Neural cell (in vitro differentiated cells): Measurements from ENCODE around the gene RSPRY1. TPM values are rescaled to one million over a fixed set of nuclear protein-coding genes. Genes with fewer than 3 reads are reported as not detected.

Experiments used
- H2AFZ ChIP-seq: fragments of 200-600, 300-800 bp; sonication (generic), shearing (Covaris generic); 2 replicates; pipeline ENCODE4 v1.6.0; 2014; ENCODE audit warnings: low read depth, mild to moderate bottlenecking, antibody characterized with exemption, low read length, moderate library complexity
- H3F3A ChIP-seq: fragments of 200-600 bp; shearing (Covaris generic); 2 replicates; pipeline ENCODE4 v1.6.1; 2016; ENCODE audit warnings: mild to moderate bottlenecking, moderate library complexity, mixed read lengths, antibody characterized with exemption, low read length; ENCODE audit not compliant: insufficient read depth, poor library complexity, severe bottlenecking
- H3K27ac ChIP-seq: fragments of 200-600, 300-800 bp; sonication (generic), shearing (Covaris generic); 2 replicates; pipeline ENCODE4 v1.5.1; 2014; ENCODE audit warnings: mild to moderate bottlenecking, low read length, moderate library complexity
- H3K27me3 ChIP-seq: fragments of 300-800, 200-600 bp; sonication (generic), shearing (Covaris generic); 2 replicates; pipeline ENCODE4 v1.6.0; 2014; ENCODE audit warnings: mild to moderate bottlenecking, low read depth, low read length, moderate library complexity; ENCODE audit not compliant: insufficient read depth
- H3K36me3 ChIP-seq: fragments of 300-800, 200-600 bp; sonication (generic), shearing (Covaris generic); 2 replicates; pipeline ENCODE4 v1.5.1; 2014; ENCODE audit warnings: mild to moderate bottlenecking, antibody characterized with exemption, low read length, moderate library complexity; ENCODE audit not compliant: insufficient read depth
- H3K4me2 ChIP-seq: fragments of 300-800, 200-600 bp; sonication (generic), shearing (Covaris generic); 2 replicates; pipeline ENCODE4 v1.6.0; 2014; ENCODE audit warnings: mild to moderate bottlenecking, low read length
- H3K4me3 ChIP-seq: fragments of 300-800, 200-600 bp; sonication (generic), shearing (Covaris generic); 2 replicates; pipeline ENCODE4 v1.5.1; 2014; ENCODE audit warnings: mild to moderate bottlenecking, low read length, moderate library complexity
- H3K79me2 ChIP-seq: fragments of 200-600 bp; shearing (Covaris generic); replicated peaks from 2 replicates; pipeline ENCODE4 v1.6.0; 2014; ENCODE audit warnings: mild to moderate bottlenecking, low read length, moderate library complexity; ENCODE audit not compliant: insufficient read depth
- H3K9ac ChIP-seq: fragments of 300-800, 200-600 bp; sonication (generic), shearing (Covaris generic); 2 replicates; pipeline ENCODE4 v1.6.1; 2016; ENCODE audit warnings: mild to moderate bottlenecking, low read length, mixed read lengths
- H3K9me2 ChIP-seq: fragments of 200-600 bp; shearing (Covaris generic); 2 replicates; pipeline ENCODE4 v1.6.1; 2016; ENCODE audit warnings: mild to moderate bottlenecking, low read length, mixed read lengths; ENCODE audit not compliant: insufficient read depth
- H3K9me3 ChIP-seq: fragments of 200-600, 300-800 bp; sonication (generic), shearing (Covaris generic); 2 replicates; pipeline ENCODE4 v1.6.1; 2016; ENCODE audit warnings: mild to moderate bottlenecking, mixed run types, low read length, moderate library complexity, mixed read lengths
- H4K20me1 ChIP-seq: fragments of 200-600 bp; shearing (Covaris generic); 2 replicates; pipeline ENCODE4 v1.6.1; 2016; ENCODE audit warnings: mild to moderate bottlenecking, mixed run types; ENCODE audit not compliant: insufficient read depth
- CTCF ChIP-seq: fragments of 450-650 bp; IDR thresholded peaks from 2 replicates; pipeline ENCODE4 v1.5.1; 2014; ENCODE audit warnings: antibody characterized with exemption, mild to moderate bottlenecking, moderate library complexity; ENCODE audit not compliant: poor library complexity, severe bottlenecking
- EP300 ChIP-seq: fragments of 450-650 bp; conservative IDR thresholded peaks from 2 replicates; pipeline ENCODE4 v1.6.1; 2014; ENCODE audit warnings: antibody characterized with exemption, mild to moderate bottlenecking, moderate library complexity; ENCODE audit not compliant: poor library complexity, severe bottlenecking
- EZH2 ChIP-seq: fragments of 200-600, 300-800 bp; shearing (Covaris generic), sonication (generic); IDR thresholded peaks from 2 replicates; pipeline ENCODE4 v1.6.1; 2014; ENCODE audit warnings: antibody characterized with exemption, low read length, borderline replicate concordance, mild to moderate bottlenecking; ENCODE audit not compliant: insufficient read depth, poor library complexity, severe bottlenecking
- MXI1 ChIP-seq: fragments of 450-650 bp; conservative IDR thresholded peaks from 2 replicates; pipeline ENCODE4 v1.6.1; 2014; ENCODE audit warnings: antibody characterized with exemption, mild to moderate bottlenecking; ENCODE audit not compliant: poor library complexity, severe bottlenecking
- POLR2AphosphoS5 ChIP-seq: IDR thresholded peaks from 2 replicates; pipeline ENCODE4 v1.6.1; 2012
- RAD21 ChIP-seq: fragments of 450-650 bp; conservative IDR thresholded peaks from 2 replicates; pipeline ENCODE4 v1.6.1; 2014; ENCODE audit warnings: antibody characterized with exemption, mild to moderate bottlenecking, moderate library complexity
- REST ChIP-seq: IDR thresholded peaks from 2 replicates; pipeline ENCODE4 v1.6.1; 2012; ENCODE audit warnings: borderline replicate concordance
- SMC3 ChIP-seq: fragments of 450-650 bp; conservative IDR thresholded peaks from 2 replicates; pipeline ENCODE4 v1.6.1; 2014; ENCODE audit warnings: antibody characterized with exemption, mild to moderate bottlenecking, moderate library complexity; ENCODE audit not compliant: poor library complexity
- TAF1 ChIP-seq: IDR thresholded peaks from 2 replicates; pipeline ENCODE4 v1.6.1; 2012; ENCODE audit warnings: low read depth
- polyA plus RNA-seq: library from polyadenylated mRNA; depleted of rRNA; stranded (reverse); fragments of >200 nt; gene quantifications from 2 replicates; pipeline ENCODE4 v1.2.3, GENCODE V29; 2014

The RSPRY1 gene
- polyA plus RNA-seq, 1 donor from 2014 or later: 62.0 TPM

- no peak for TF ChIP-seq EZH2
- TF ChIP-seq POLR2AphosphoS5: no peak
- no peak for TF ChIP-seq SMC3
- no peak for TF ChIP-seq CTCF
- no peak for TF ChIP-seq TAF1
- TF ChIP-seq EP300: no peak
- no peak for TF ChIP-seq REST
- no peak for TF ChIP-seq RAD21
- TF ChIP-seq MXI1: no peak
- peaks cover 31% of the 10 kb centered on the region for H3K79me2 ChIP-seq
- H3K27ac ChIP-seq: no peak overlapping the region
These were observed 16.2 kb downstream of the RSPRY1 start for GRCh38 chr16:57202095-57202886.

GRCh38 chr16:57203451-57203850 is 17.3 kb downstream of the RSPRY1 start:
- Histone ChIP-seq H3K4me2 (no peak overlapping the region), H3K79me2 (peaks cover 21% of the 10 kb centered on the region)
- TF ChIP-seq TAF1 (no peak), CTCF (no peak)

More at GRCh38 chr16:57202095-57202886, 16.2 kb downstream of the RSPRY1 start:
- Histone ChIP-seq H3K36me3 (peaks cover 11% of the 10 kb centered on the region), H3F3A (no peaks in the 10 kb centered on the region), H3K27me3 (no peaks in the 10 kb centered on the region), H3K9me2 (no peaks in the 10 kb centered on the region), H3K4me2 (no peak overlapping the region), H4K20me1 (no peaks in the 10 kb centered on the region), H2AFZ (no peak overlapping the region), H3K9ac (no peak overlapping the region), H3K9me3 (no peaks in the 10 kb centered on the region), H3K4me3 (no peak overlapping the region)

More at GRCh38 chr16:57203451-57203850, 17.3 kb downstream of the RSPRY1 start:
- H3K9me3 ChIP-seq: no peaks in the 10 kb centered on the region
- no peaks in the 10 kb centered on the region for H4K20me1 ChIP-seq
- no peak overlapping the region for H3K9ac ChIP-seq
- H3K9me2 ChIP-seq: no peaks in the 10 kb centered on the region
- no peaks in the 10 kb centered on the region for H3K27me3 ChIP-seq
- H3K27ac ChIP-seq: no peak overlapping the region
- no peaks in the 10 kb centered on the region for H3F3A ChIP-seq
- H3K36me3 ChIP-seq: peaks cover 14% of the 10 kb centered on the region
- H2AFZ ChIP-seq: no peak overlapping the region
- no peak overlapping the region for H3K4me3 ChIP-seq
